Vagina (tissue), 2 donors: ENCODE data around the gene SGF29. TPM values are rescaled to one million over a fixed set of nuclear protein-coding genes. Genes with fewer than 3 reads are reported as not detected.
"Not testable (repeated sequence)": the region's sequence is repeated elsewhere in the genome, so short reads cannot be mapped to it uniquely, and the experiment has no call there.

ENCODE experiments used
- DNase-seq, 2 donors: peaks; one replicate each; pipeline ENCODE4 v3.0.0-alpha.2; 2017; ENCODE audit errors: extremely low spot score in 2 of 2
- H3K27ac ChIP-seq: fragments of 200-600 bp; sonication (generic); one replicate; pipeline ENCODE4 v1.5.1; 2019
- H3K27me3 ChIP-seq: fragments of 200-600 bp; sonication (generic); one replicate; pipeline ENCODE4 v1.5.1; 2019
- H3K36me3 ChIP-seq, 2 donors: fragments of 200-600 bp; sonication (generic); one replicate each; pipeline ENCODE4 v1.5.1; 2017 to 2019
- H3K4me1 ChIP-seq: fragments of 200-600 bp; sonication (generic); one replicate; pipeline ENCODE4 v1.5.1; 2019
- H3K4me3 ChIP-seq, 2 donors: fragments of 200-600 bp; sonication (generic); 1 replicate in 1 of 2; 2 replicates in 1 of 2; pipeline ENCODE4 v1.5.1; 2016 to 2019
- H3K9me3 ChIP-seq: fragments of 200-600 bp; sonication (generic); one replicate; pipeline ENCODE4 v1.5.1; 2019
- POLR2A ChIP-seq, 2 donors: fragments of 450-650 bp; IDR thresholded peaks; one replicate each; pipeline ENCODE4 v1.6.1; 2017; ENCODE audit warnings: antibody characterized with exemption in 2 of 2, mild to moderate bottlenecking in 2 of 2, moderate library complexity in 2 of 2
- POLR2AphosphoS5 ChIP-seq, 2 donors: sonication (generic); formaldehyde crosslinking; IDR thresholded peaks; one replicate each; pipeline ENCODE4 v1.9.0; 2017; ENCODE audit warnings: antibody characterized with exemption in 2 of 2, mild to moderate bottlenecking in 2 of 2, low read depth in 1 of 2; ENCODE audit not compliant: insufficient read depth in 1 of 2
- intact Hi-C: fragments of 100-400 bp; cut with DNase I; formaldehyde crosslinking; loops from one replicate; pipeline ENCODE4 v1.15.1; 2023
- total RNA-seq: library from RNA; depleted of rRNA; stranded (reverse); fragments of >200 nt; gene quantifications from one replicate; pipeline ENCODE4 v1.2.3, GENCODE V29; 2016
- TF ChIP-seq, protein P1 (sequence below), 3 experiments: fragments of 450-650 bp in 2 of 3; fragments of 200-600 bp in 1 of 3; sonication (generic) in 1 of 3; IDR thresholded peaks; one replicate each; pipeline ENCODE4 v1.5.1; 2017 to 2019; ENCODE audit warnings: antibody characterized with exemption in 3 of 3, mild to moderate bottlenecking in 2 of 3, moderate library complexity in 2 of 3

SGF29 gene
- total RNA-seq, 1 donor from 2014 or later, result 16.5 TPM

DNA sequence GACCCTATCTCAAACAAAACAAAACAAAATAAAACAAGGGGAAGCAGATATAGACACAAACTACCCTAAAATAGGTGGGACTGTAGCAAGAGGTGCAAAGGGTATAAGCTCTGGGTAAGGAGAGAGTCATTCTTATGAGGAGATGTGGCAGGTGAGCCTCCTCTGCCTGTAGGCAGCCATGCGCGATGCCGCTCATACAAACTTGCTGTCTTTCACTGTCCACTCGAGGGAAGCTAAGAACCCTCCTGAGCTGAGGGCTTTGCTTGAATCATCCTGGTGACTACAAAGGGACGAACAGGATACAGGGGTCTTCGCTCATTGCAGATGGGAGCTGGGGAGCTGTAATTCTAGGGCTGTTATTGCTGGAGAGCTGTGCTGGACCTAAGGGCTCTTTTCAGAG lies 32.3 kb upstream of the SGF29 start:
- DNase-seq, result no peak
- intact Hi-C loops, result no loop called here
- H3K4me3 ChIP-seq, result no peak overlapping the region
- H3K4me1 ChIP-seq, result no peaks in the 10 kb centered on the region
- H3K9me3 ChIP-seq, result no peaks in the 10 kb centered on the region
- no peak overlapping the region for H3K27ac ChIP-seq
- H3K36me3 ChIP-seq, result no peaks in the 10 kb centered on the region
- no peaks in the 10 kb centered on the region for H3K27me3 ChIP-seq
- TF ChIP-seq POLR2AphosphoS5 (IDR thresholded peaks at IDR 0.05; ENCODE audit: insufficient read depth in 1 of 2, low read depth in 1 of 2) (no peak), POLR2A (IDR thresholded peaks at IDR 0.05) (no peak)
- TF ChIP-seq, protein P1, sequence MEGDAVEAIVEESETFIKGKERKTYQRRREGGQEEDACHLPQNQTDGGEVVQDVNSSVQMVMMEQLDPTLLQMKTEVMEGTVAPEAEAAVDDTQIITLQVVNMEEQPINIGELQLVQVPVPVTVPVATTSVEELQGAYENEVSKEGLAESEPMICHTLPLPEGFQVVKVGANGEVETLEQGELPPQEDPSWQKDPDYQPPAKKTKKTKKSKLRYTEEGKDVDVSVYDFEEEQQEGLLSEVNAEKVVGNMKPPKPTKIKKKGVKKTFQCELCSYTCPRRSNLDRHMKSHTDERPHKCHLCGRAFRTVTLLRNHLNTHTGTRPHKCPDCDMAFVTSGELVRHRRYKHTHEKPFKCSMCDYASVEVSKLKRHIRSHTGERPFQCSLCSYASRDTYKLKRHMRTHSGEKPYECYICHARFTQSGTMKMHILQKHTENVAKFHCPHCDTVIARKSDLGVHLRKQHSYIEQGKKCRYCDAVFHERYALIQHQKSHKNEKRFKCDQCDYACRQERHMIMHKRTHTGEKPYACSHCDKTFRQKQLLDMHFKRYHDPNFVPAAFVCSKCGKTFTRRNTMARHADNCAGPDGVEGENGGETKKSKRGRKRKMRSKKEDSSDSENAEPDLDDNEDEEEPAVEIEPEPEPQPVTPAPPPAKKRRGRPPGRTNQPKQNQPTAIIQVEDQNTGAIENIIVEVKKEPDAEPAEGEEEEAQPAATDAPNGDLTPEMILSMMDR (IDR thresholded peaks at IDR 0.05), result no peak

DNA sequence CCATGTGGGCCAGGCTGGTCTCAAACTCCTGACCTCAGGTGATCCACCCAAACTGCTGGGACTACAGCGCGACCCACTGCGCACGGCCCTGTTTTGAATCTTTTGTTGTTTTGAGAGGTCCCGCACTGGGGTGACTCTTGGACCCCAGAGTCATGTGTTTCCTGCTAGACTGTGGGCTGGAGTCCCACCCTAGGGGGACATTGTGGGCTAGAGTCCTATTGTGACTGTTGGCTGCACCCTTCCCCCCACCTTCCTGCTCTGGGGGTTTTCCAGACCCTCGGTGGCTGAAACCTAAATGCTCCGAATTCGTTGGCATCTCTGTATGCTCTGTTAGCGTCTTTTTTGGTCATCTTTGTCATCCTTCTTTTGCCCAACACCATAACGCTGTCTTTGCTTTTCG lies 30.9 kb upstream of the SGF29 start:
- Histone ChIP-seq H3K27ac (no peak overlapping the region), H3K36me3 (no peaks in the 10 kb centered on the region), H3K4me3 (no peak overlapping the region), H3K4me1 (no peaks in the 10 kb centered on the region), H3K9me3 (no peaks in the 10 kb centered on the region), H3K27me3 (no peaks in the 10 kb centered on the region)
- DNase-seq, result no peak
- TF ChIP-seq, protein P1 (IDR thresholded peaks at IDR 0.05), result no peak
- TF ChIP-seq POLR2AphosphoS5 (IDR thresholded peaks at IDR 0.05; ENCODE audit: insufficient read depth in 1 of 2, low read depth in 1 of 2) (no peak), POLR2A (IDR thresholded peaks at IDR 0.05) (no peak)
- intact Hi-C loops, result no loop called here

DNA sequence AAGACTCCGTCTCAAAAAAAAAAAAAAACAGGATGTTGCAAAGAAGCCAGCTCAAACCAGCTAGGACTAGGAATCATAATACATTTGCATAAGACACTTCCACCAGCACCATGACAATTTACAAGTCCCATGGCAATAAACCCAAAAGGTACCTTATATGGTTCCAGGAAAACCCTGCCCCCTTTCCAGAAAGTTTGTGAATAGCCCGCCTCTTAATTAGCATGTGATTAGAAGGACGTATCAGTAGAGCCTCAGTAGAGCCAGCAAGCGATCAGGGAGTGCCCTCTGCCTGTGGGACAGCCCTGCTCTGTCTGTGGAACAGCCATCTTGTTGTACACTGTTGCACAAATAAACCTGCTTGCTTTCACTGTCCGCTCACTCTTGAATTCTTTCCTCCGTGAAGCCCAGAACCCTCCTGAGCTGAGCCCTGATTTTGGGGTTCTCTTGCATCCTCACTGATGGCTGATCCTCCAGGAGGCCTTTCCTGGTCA lies 29.0 kb upstream of the SGF29 start:
- intact Hi-C loops, result no loop called here
- H3K9me3 ChIP-seq, result no peaks in the 10 kb centered on the region
- DNase-seq, result no peak
- no peak overlapping the region for H3K4me3 ChIP-seq
- no peaks in the 10 kb centered on the region for H3K4me1 ChIP-seq
- H3K27me3 ChIP-seq, result no peaks in the 10 kb centered on the region
- no peak overlapping the region for H3K27ac ChIP-seq
- TF ChIP-seq POLR2A (IDR thresholded peaks at IDR 0.05) (no peak), POLR2AphosphoS5 (IDR thresholded peaks at IDR 0.05; ENCODE audit: insufficient read depth in 1 of 2, low read depth in 1 of 2) (no peak)
- TF ChIP-seq, protein P1 (IDR thresholded peaks at IDR 0.05), result no peak
- no peaks in the 10 kb centered on the region for H3K36me3 ChIP-seq

- Histone ChIP-seq H3K27me3 (no peaks in the 10 kb centered on the region), H3K27ac (no peak overlapping the region), H3K4me3 (no peak overlapping the region), H3K36me3 (no peaks in the 10 kb centered on the region), H3K4me1 (no peaks in the 10 kb centered on the region), H3K9me3 (no peaks in the 10 kb centered on the region)
- intact Hi-C loops, result no loop called here
- TF ChIP-seq POLR2AphosphoS5 (IDR thresholded peaks at IDR 0.05; ENCODE audit: insufficient read depth in 1 of 2, low read depth in 1 of 2), result no peak
- TF ChIP-seq, protein P1 (IDR thresholded peaks at IDR 0.05), result no peak
- TF ChIP-seq POLR2A (IDR thresholded peaks at IDR 0.05), result no peak
- DNase-seq, result no peak
Observed at GRCh38 chr16:28526201-28527099, 27.3 kb upstream of the SGF29 start.

DNA sequence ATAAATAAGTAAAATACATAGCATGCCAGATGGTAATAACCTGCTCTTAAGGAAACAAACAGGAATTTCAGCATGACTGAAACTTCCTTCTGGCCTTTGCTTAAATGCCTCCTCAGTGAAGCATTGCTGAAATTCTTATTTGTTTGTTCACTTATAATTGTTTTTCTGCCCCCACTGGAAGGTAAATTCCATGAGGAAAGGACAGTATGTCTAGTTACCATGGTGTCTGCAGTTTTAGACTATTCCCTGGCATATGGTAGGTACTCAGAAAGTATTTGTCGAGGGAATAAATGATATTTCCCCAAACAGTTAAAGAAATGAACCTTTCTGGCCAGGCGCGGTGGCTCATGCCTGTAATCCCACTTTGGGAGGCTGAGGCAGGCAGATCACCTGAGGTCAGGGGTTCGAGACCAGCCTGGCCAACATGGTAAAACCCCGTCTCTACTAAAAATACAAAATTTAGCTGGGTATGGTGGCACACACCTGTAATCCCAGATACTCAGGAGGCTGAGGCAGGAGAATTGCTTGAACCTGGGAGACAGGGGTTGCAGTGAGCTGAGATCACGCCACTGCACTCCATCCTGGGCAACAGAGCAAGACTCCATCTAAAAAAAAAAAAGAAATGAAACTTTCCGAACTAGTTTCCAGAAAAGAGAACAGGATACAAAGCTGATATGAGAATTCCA lies 26.5 kb upstream of the SGF29 start:
- H3K36me3 ChIP-seq, H3K27me3 ChIP-seq, intact Hi-C loops, H3K9me3 ChIP-seq, H3K4me1 ChIP-seq, H3K27ac ChIP-seq, H3K4me3 ChIP-seq, DNase-seq: not testable (repeated sequence)
